ENCODE measurements around the gene EPHA4.
"Not testable (repeated sequence)": the region's sequence is repeated elsewhere in the genome, so short reads cannot be mapped to it uniquely, and the experiment has no call there.

The EPHA4 gene

DNA sequence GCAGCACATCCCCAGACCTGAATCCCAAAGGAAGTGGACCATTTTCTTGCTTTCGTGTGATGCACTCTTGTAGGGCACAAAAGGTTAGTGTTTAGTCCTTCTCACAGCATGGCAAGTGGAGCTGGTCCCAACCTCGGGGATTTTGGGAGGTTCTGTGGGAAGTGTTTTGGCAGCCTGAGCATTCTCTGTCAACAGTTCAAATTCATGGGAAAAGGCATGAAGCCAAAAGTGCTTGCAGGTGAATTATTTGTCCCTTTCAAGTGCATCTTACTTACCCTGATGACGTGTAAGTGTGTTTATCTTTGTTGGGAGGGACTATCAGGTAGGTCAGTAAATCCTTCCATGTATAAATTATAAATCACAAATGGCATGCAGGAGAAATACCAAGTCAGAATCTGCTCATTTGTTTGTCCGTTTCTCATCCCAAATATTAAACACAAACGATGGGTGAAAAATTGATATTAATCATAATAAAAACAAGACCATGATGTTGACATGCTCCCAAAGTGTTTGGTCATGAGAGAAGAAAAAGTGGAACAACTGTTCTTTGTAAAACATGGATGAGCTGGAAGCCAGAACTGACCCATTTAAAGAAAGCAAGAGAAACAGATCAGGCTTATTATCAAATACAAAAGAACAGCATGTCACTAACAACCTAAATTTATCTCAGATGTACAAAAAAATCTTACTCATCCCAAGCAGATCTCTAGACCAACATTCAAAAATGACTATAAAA is 57.6 kb downstream of the EPHA4 start:
- Histone ChIP-seq H3K4me3 (ENCODE audit: low read length) (no peak overlapping the region), H3K27me3 (ENCODE audit: control insufficient read depth, insufficient read depth, low read length) (no peaks in the 10 kb centered on the region)

DNA sequence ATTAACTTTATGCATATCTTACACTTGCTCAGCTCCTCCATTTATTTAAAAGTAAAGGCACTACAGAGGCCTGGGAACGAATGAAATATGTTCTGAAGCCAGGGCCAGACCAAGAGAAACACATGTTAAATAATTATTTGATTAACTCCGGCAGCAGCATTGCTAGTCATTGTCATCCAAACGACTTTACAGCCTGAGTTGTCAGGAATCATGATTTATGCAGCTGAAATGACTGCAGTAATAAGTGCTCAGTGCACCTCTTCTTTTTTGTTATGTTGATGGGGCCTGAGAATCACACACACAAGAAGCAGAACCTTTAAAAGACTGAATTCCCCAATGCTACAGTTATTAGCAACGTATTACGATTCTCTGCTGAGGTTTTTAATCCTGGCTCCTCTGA is 58.9 kb downstream of the EPHA4 start:
- H3K4me3 ChIP-seq (ENCODE audit: low read length): no peak overlapping the region
- H3K27me3 ChIP-seq (ENCODE audit: control insufficient read depth, insufficient read depth, low read length): no peaks in the 10 kb centered on the region
- H3K36me3 ChIP-seq (ENCODE audit: control insufficient read depth, insufficient read depth, low read length): no peaks in the 10 kb centered on the region
- no peaks in the 10 kb centered on the region for H3K9me3 ChIP-seq (ENCODE audit: control insufficient read depth, low read length)
- peaks cover 11% of the 10 kb centered on the region for H3K4me1 ChIP-seq (ENCODE audit: control insufficient read depth, insufficient read depth, low read length)
- no peak overlapping the region for H3K9ac ChIP-seq (ENCODE audit: low read length)

More for the DNA sequence above, 57.6 kb downstream of the EPHA4 start:
- H3K9me3 ChIP-seq (ENCODE audit: control insufficient read depth, low read length): no peaks in the 10 kb centered on the region
- H3K4me1 ChIP-seq (ENCODE audit: control insufficient read depth, insufficient read depth, low read length): peaks cover 23% of the 10 kb centered on the region
- no peak overlapping the region for H3K9ac ChIP-seq (ENCODE audit: low read length)
- no peaks in the 10 kb centered on the region for H3K36me3 ChIP-seq (ENCODE audit: control insufficient read depth, insufficient read depth, low read length)

DNA sequence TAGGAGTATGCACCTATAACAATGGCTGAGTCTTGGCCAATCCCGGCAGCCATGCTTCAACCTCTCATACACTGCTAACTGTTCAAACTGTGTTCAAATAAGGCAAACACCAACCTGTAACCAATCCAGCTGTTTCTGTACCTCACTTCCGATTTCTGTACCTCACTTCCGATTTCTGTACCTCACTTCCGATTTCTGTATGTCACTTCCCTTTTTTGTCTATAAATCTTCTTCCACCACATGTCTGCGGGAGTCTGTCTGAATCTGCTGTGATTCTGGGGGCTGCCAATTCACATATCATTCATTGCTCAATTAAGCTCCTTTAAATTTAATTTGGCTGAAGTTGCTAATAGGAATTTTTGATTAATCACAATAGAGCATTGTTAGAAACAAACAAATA is 60.8 kb downstream of the EPHA4 start:
- not testable (repeated sequence) for H3K9me3 ChIP-seq (ENCODE audit: control insufficient read depth, low read length); H3K36me3 ChIP-seq (ENCODE audit: control insufficient read depth, insufficient read depth, low read length); H3K4me1 ChIP-seq (ENCODE audit: control insufficient read depth, insufficient read depth, low read length); H3K9ac ChIP-seq (ENCODE audit: low read length); H3K4me3 ChIP-seq (ENCODE audit: low read length); H3K27me3 ChIP-seq (ENCODE audit: control insufficient read depth, insufficient read depth, low read length)

DNA sequence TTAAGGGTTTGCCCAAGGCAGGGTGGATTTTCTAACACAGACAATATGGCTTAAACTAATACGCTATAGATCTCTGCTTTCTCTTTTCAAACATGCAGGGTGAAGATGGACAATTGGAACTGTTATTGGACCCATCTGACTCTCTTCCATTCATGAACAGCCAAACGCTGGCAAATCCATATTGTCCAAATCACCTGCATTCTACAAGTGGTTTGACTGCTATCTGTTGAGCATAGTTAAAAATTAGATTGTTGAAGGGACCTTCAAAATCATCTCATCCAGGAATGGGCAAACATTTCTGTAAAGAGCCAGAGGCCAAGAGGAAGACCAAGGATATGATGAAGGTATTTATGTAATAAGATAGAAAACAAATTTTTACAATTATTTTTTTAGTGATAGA is 65.6 kb downstream of the EPHA4 start:
- no peak overlapping the region for H3K9ac ChIP-seq (ENCODE audit: low read length)
- H3K4me3 ChIP-seq (ENCODE audit: low read length): no peak overlapping the region
- no peaks in the 10 kb centered on the region for H3K36me3 ChIP-seq (ENCODE audit: control insufficient read depth, insufficient read depth, low read length)
- no peaks in the 10 kb centered on the region for H3K9me3 ChIP-seq (ENCODE audit: control insufficient read depth, low read length)
- H3K4me1 ChIP-seq (ENCODE audit: control insufficient read depth, insufficient read depth, low read length): peaks cover 2% of the 10 kb centered on the region
- H3K27me3 ChIP-seq (ENCODE audit: control insufficient read depth, insufficient read depth, low read length): no peaks in the 10 kb centered on the region

DNA sequence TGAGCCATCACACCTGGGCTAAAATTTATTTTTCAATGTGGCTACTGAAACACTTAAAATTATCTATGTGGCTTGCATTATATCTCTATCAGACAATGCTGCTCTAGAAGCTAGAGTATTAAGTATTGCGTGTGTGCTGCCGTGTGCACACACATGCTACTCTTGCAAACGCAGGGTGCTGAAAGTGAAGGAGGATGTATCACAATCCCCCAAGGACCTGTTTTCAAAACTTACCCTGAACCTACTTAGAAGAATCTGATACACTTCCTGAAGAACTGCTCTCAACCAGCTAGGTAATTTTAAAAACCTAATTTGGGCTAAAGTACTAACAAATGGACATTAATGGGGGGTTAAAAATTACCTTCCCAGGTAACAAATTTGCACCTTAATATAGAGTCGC is 66.5 kb downstream of the EPHA4 start:
- no peaks in the 10 kb centered on the region for H3K9me3 ChIP-seq (ENCODE audit: control insufficient read depth, low read length)
- no peak overlapping the region for H3K9ac ChIP-seq (ENCODE audit: low read length)
- H3K27me3 ChIP-seq (ENCODE audit: control insufficient read depth, insufficient read depth, low read length): no peaks in the 10 kb centered on the region
- peaks cover 5% of the 10 kb centered on the region for H3K4me1 ChIP-seq (ENCODE audit: control insufficient read depth, insufficient read depth, low read length)
- H3K36me3 ChIP-seq (ENCODE audit: control insufficient read depth, insufficient read depth, low read length): no peaks in the 10 kb centered on the region
- H3K4me3 ChIP-seq (ENCODE audit: low read length): no peak overlapping the region

DNA sequence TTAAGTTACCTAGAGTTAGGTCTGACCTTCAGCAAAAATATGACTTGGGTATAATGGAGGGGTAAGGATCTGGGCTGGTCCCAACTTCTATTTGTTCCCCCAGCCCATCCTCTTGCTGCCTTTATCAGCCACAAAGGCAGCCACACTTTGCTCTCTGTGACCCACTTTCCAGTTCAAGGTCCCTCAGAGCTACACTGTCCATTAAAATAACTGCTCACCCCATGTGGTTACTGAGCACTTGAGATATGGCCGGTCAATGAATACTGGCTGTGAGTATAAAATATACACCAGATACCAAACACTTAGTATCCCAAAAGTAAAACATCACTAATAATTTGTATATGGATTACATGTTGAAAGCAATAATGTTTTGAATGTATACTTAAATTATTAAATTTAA is 67.2 kb downstream of the EPHA4 start:
- H3K9ac ChIP-seq (ENCODE audit: low read length): no peak overlapping the region
- H3K27me3 ChIP-seq (ENCODE audit: control insufficient read depth, insufficient read depth, low read length): no peaks in the 10 kb centered on the region
- peaks cover 5% of the 10 kb centered on the region for H3K4me1 ChIP-seq (ENCODE audit: control insufficient read depth, insufficient read depth, low read length)
- H3K9me3 ChIP-seq (ENCODE audit: control insufficient read depth, low read length): no peaks in the 10 kb centered on the region
- no peaks in the 10 kb centered on the region for H3K36me3 ChIP-seq (ENCODE audit: control insufficient read depth, insufficient read depth, low read length)
- no peak overlapping the region for H3K4me3 ChIP-seq (ENCODE audit: low read length)

DNA sequence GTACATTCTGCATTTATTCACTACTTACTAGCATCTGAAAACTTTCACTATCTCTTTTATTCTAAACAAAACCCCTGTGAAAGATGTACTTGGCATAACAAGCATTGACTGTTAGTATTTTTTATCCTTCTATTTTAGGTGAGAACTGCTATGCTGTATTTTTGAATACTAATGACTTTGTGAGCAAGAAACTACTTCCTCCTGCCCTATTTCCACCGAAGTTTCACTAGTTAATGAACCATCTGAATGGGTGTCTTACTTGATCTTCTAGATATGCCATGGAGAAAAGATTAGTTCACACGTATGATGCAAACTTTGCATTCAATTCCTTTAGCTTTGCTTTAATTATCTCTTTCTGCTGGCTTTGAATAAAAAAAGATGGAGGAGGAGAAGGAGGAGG is 68.1 kb downstream of the EPHA4 start:
- H3K27me3 ChIP-seq (ENCODE audit: control insufficient read depth, insufficient read depth, low read length): no peaks in the 10 kb centered on the region
- H3K4me1 ChIP-seq (ENCODE audit: control insufficient read depth, insufficient read depth, low read length): peaks cover 5% of the 10 kb centered on the region
- no peaks in the 10 kb centered on the region for H3K9me3 ChIP-seq (ENCODE audit: control insufficient read depth, low read length)
- no peak overlapping the region for H3K4me3 ChIP-seq (ENCODE audit: low read length)
- no peaks in the 10 kb centered on the region for H3K36me3 ChIP-seq (ENCODE audit: control insufficient read depth, insufficient read depth, low read length)
- no peak overlapping the region for H3K9ac ChIP-seq (ENCODE audit: low read length)

DNA sequence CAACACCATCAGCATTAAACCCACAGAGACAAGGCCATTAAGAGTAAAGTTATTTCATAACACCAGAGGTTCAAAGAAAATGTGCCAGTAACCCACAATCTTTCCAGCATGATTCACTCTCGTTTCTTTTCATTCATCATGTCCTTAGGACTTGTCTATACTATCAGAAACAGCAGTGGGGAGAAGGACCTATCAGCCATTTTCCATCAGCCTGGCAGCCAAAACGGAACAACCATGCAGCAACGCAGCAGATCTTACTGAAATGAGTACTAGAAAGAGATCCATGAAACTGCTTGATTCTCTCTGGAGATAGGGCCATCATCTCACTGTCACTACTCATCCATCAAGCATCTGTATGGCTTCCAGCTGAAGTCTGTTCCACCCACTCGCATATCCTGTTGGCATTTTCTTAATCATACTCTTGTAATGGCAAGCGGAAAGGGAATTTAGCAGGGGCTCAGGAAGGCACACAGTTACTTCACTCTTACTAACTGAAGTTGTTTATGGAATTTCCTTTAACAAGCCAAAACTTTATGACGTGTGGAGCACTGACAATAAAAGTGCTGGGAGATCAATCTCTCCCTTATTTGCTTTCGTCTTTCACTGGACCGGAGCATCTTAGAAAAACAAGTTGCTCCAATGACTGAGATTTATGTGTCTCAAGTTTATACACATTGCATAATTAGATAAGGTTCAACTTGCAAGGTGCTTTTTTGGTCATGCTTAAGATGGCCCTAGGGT is 69.7 kb downstream of the EPHA4 start:
- H3K9me3 ChIP-seq (ENCODE audit: control insufficient read depth, low read length): no peaks in the 10 kb centered on the region
- no peaks in the 10 kb centered on the region for H3K36me3 ChIP-seq (ENCODE audit: control insufficient read depth, insufficient read depth, low read length)
- H3K9ac ChIP-seq (ENCODE audit: low read length): no peak overlapping the region
- no peak overlapping the region for H3K4me3 ChIP-seq (ENCODE audit: low read length)
- H3K27me3 ChIP-seq (ENCODE audit: control insufficient read depth, insufficient read depth, low read length): no peaks in the 10 kb centered on the region
- H3K4me1 ChIP-seq (ENCODE audit: control insufficient read depth, insufficient read depth, low read length): peaks cover 5% of the 10 kb centered on the region

DNA sequence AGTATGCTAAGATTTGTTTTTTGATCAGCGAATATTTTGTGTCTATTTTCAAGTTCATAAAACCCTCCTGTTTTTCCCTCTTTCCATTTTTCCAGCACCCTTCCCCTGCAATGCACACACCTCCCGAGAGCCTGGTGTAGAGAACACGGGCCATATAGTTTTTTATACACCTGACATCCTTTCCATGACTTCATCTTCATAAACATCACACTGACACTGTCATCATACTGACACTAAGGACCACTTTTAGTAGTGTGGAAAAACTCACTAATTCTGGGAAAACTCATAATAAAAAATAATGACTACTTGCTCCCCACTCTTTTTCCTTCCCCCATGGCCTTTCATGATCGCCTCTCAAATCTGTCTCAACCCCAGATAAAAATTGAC is 70.2 kb downstream of the EPHA4 start:
- Histone ChIP-seq H3K9me3 (ENCODE audit: control insufficient read depth, low read length) (no peaks in the 10 kb centered on the region), H3K4me3 (ENCODE audit: low read length) (no peak overlapping the region), H3K4me1 (ENCODE audit: control insufficient read depth, insufficient read depth, low read length) (peaks cover 5% of the 10 kb centered on the region), H3K36me3 (ENCODE audit: control insufficient read depth, insufficient read depth, low read length) (no peaks in the 10 kb centered on the region), H3K9ac (ENCODE audit: low read length) (no peak overlapping the region), H3K27me3 (ENCODE audit: control insufficient read depth, insufficient read depth, low read length) (no peaks in the 10 kb centered on the region)

DNA sequence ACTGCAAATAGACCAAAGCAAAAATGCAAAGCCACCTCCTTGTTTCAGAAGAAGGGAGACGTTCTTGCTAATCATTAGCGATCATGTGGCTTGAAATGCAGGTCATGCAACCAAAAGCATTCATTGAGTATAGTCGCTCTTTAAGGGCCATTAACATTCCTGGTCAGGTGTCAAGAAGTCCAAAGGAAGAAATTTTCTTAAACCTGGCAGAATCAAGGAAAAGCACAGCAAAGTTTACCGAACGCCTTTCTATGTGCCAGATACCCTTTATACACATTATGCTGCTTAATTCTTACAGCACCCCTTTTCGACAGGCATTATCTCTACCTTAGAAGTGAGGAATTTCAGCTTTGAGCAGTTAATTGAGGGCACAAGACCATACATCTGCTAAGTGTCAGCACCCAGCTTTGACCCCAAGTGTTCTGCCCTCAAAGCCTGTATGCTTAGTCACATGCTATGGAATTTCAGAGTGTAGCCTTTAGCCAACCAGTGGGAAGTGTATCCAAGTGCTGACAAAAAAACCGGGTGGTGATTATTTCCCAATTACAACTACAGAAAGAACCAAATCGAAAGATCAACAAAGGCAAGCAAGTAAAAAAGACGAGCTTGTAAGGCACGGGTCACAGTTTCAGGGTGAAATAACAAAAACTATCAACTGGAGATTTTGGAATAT is 70.8 kb downstream of the EPHA4 start:
- Histone ChIP-seq H3K4me3 (ENCODE audit: low read length) (no peak overlapping the region), H3K27me3 (ENCODE audit: control insufficient read depth, insufficient read depth, low read length) (no peaks in the 10 kb centered on the region), H3K4me1 (ENCODE audit: control insufficient read depth, insufficient read depth, low read length) (peaks cover 5% of the 10 kb centered on the region), H3K9ac (ENCODE audit: low read length) (no peak overlapping the region), H3K9me3 (ENCODE audit: control insufficient read depth, low read length) (no peaks in the 10 kb centered on the region), H3K36me3 (ENCODE audit: control insufficient read depth, insufficient read depth, low read length) (no peaks in the 10 kb centered on the region)

DNA sequence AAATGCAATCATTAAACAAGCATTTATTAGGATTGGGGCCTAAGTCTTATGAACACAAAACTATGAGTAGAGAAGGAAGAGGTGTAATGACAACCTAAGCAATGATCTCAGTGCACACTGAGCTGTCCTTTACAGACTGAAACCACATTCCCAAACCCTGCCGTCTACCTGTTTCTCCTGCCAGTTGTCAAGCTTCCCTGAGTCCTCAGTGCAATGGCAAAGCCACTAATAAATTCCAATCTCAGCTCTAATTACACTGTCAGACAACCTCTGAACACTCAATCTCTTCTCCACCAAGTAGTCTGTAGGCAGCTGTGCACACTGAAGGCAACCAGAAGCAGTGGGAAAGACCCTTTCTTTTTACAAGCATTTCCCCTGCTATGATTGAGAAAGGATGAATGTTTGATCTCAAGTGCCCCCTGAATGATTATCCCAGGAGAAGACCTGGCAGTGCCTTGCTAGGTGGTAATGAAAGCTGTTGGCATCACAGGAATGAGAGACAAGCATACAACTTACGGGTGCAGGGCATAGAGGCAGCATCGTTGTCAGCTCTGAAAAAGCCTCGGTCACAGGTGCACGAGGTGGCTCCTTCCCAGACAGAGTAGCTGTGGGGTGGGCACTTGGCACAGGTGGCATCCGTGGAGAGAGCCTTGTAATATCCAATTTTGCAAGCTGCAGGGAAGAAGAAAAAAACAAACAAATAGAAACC is 71.4 kb downstream of the EPHA4 start:
- Histone ChIP-seq H3K27me3 (ENCODE audit: control insufficient read depth, insufficient read depth, low read length) (no peaks in the 10 kb centered on the region), H3K9ac (ENCODE audit: low read length) (no peak overlapping the region), H3K36me3 (ENCODE audit: control insufficient read depth, insufficient read depth, low read length) (no peaks in the 10 kb centered on the region), H3K9me3 (ENCODE audit: control insufficient read depth, low read length) (no peaks in the 10 kb centered on the region), H3K4me1 (ENCODE audit: control insufficient read depth, insufficient read depth, low read length) (peaks cover 5% of the 10 kb centered on the region), H3K4me3 (ENCODE audit: low read length) (no peak overlapping the region)

DNA sequence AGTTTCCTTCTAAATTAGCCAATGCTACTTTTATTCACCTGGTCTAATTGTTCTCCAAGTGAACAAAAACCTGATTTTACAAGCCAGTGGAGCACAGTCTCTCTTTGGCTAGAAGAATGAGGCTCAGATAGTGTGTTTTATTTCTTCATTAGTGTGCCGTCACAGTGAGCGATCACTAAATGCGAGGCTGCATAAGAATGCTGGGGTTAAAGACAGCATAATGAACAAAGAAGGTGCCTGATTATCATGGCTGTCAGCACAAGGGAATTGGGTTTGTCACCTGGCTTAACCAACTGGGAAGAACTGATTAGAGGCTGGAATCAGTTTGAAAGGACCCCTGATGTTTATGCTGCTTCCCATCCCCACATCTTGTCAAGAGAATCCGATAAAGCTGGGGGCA is 76.4 kb downstream of the EPHA4 start:
- H3K27me3 ChIP-seq (ENCODE audit: control insufficient read depth, insufficient read depth, low read length): no peaks in the 10 kb centered on the region
- H3K4me3 ChIP-seq (ENCODE audit: low read length): no peak overlapping the region
- H3K36me3 ChIP-seq (ENCODE audit: control insufficient read depth, insufficient read depth, low read length): no peaks in the 10 kb centered on the region
- H3K9ac ChIP-seq (ENCODE audit: low read length): no peak overlapping the region
- no peaks in the 10 kb centered on the region for H3K9me3 ChIP-seq (ENCODE audit: control insufficient read depth, low read length)
- H3K4me1 ChIP-seq (ENCODE audit: control insufficient read depth, insufficient read depth, low read length): peaks cover 6% of the 10 kb centered on the region
